SK-N-SH (cell line): ENCODE results near the gene PLIN3. TPM values are rescaled to one million over a fixed set of nuclear protein-coding genes. Genes with fewer than 3 reads are reported as not detected.

Source experiments
- CTCF ChIA-PET: fragments of 300-600, 350-600 bp; formaldehyde crosslinking; extraction: SDS; loops from one replicate; lab custom pipeline; 2021; lab: Yijun Ruan, JAX
- POLR2A ChIA-PET: fragments of 350-600 bp; sonication (Branson Sonifier 250); formaldehyde crosslinking; extraction: SDS; loops from one replicate; lab custom pipeline; 2020; ENCODE audit warnings: antibody characterized with exemption, inconsistent platforms; lab: Yijun Ruan, JAX
- DNase-seq: peaks from one replicate; pipeline ENCODE4 v3.0.0; 2012
- H2AFZ ChIP-seq: fragments of 200-600 bp; sonication (generic); 2 replicates; pipeline ENCODE4 v1.8.1; 2016; ENCODE audit warnings: antibody characterized with exemption, mild to moderate bottlenecking, low read depth
- H3F3A ChIP-seq: fragments of 200-600 bp; sonication (generic); replicated peaks from 2 replicates; pipeline ENCODE3; 2016; ENCODE audit warnings: antibody characterized with exemption, mild to moderate bottlenecking; ENCODE audit not compliant: insufficient read depth
- H3K27ac ChIP-seq, 2 experiments: fragments of 200-500 bp in 1 of 2; fragments of 200-600 bp in 1 of 2; sonication (Bioruptor generic) in 1 of 2; sonication (generic), shearing (Covaris generic) in 1 of 2; 2 replicates each; pipeline versions ENCODE4 v1.5.1 to v1.6.1; 2014 to 2016; ENCODE audit warnings: low read depth in 2 of 2, inconsistent platforms in 1 of 2, low read length in 1 of 2, mild to moderate bottlenecking in 1 of 2, mixed read lengths in 1 of 2
- H3K27me3 ChIP-seq: fragments of 200-600 bp; sonication (generic), shearing (Covaris generic); 2 replicates; pipeline ENCODE4 v1.6.1; 2016; ENCODE audit warnings: mixed run types; ENCODE audit not compliant: insufficient read depth
- H3K36me3 ChIP-seq, 2 experiments: fragments of 200-500 bp in 1 of 2; fragments of 200-600 bp in 1 of 2; sonication (Bioruptor generic) in 1 of 2; sonication (generic) in 1 of 2; replicated peaks in 1 of 2; 2 replicates each; pipeline versions ENCODE3 to v1.5.1; 2014 to 2016; ENCODE audit warnings: low read length in 1 of 2, mild to moderate bottlenecking in 1 of 2; ENCODE audit not compliant: insufficient read depth in 2 of 2, control insufficient read depth in 1 of 2
- H3K4me1 ChIP-seq, 2 experiments: fragments of 200-500 bp in 1 of 2; fragments of 200-600 bp in 1 of 2; sonication (Bioruptor generic) in 1 of 2; sonication (generic), shearing (Covaris generic) in 1 of 2; 2 replicates each; pipeline versions ENCODE4 v1.5.1 to v1.6.1; 2014 to 2016; ENCODE audit warnings: low read depth in 1 of 2, low read length in 1 of 2, mixed run types in 1 of 2; ENCODE audit not compliant: insufficient read depth in 2 of 2, control insufficient read depth in 1 of 2
- H3K4me2 ChIP-seq: fragments of 200-600 bp; sonication (generic), shearing (Covaris generic); 2 replicates; pipeline ENCODE4 v1.6.1; 2017; ENCODE audit warnings: mixed run types
- H3K4me3 ChIP-seq, 2 experiments: fragments of 200-500 bp in 1 of 2; fragments of 200-600 bp in 1 of 2; sonication (Bioruptor generic) in 1 of 2; sonication (generic), shearing (Covaris generic) in 1 of 2; 2 replicates each; pipeline versions ENCODE4 v1.5.1 to v1.8.1; 2014 to 2016; ENCODE audit warnings: low read depth in 2 of 2, inconsistent platforms in 1 of 2, low read length in 1 of 2, mild to moderate bottlenecking in 1 of 2, mixed read lengths in 1 of 2, moderate library complexity in 1 of 2
- H3K79me2 ChIP-seq: fragments of 200-600 bp; sonication (generic); 2 replicates; pipeline ENCODE4 v1.8.1; 2017; ENCODE audit warnings: mild to moderate bottlenecking; ENCODE audit not compliant: insufficient read depth
- H3K9ac ChIP-seq: fragments of 200-600 bp; sonication (generic); 2 replicates; pipeline ENCODE4 v1.6.1; 2017; ENCODE audit warnings: mixed run types
- H3K9me2 ChIP-seq: fragments of 200-600 bp; sonication (generic); 2 replicates; pipeline ENCODE4 v1.6.1; 2017; ENCODE audit warnings: mixed run types
- H3K9me3 ChIP-seq: fragments of 200-600 bp; sonication (generic); 2 replicates; pipeline ENCODE4 v1.6.1; 2017; ENCODE audit warnings: mixed run types, mild to moderate bottlenecking, moderate library complexity
- H4K20me1 ChIP-seq: fragments of 200-600 bp; sonication (generic); 2 replicates; pipeline ENCODE4 v1.6.1; 2017; ENCODE audit warnings: mild to moderate bottlenecking, mixed run types; ENCODE audit not compliant: insufficient read depth
- CTCF ChIP-seq: fragments of 200-600 bp; sonication (generic); IDR thresholded peaks from 2 replicates; pipeline ENCODE4 v1.6.1; 2017; ENCODE audit warnings: antibody characterized with exemption, mild to moderate bottlenecking, moderate library complexity
- EZH2phosphoT487 ChIP-seq: fragments of 200-600 bp; sonication (generic); IDR thresholded peaks from 2 replicates; pipeline ENCODE4 v1.6.1; 2017; ENCODE audit warnings: low read depth, mixed run types, mild to moderate bottlenecking, antibody characterized with exemption, moderate library complexity, borderline replicate concordance
- FOSL2 ChIP-seq: IDR thresholded peaks from 2 replicates; pipeline ENCODE4 v1.4.0; 2012; ENCODE audit warnings: low read depth, mild to moderate bottlenecking, moderate library complexity, borderline replicate concordance
- FOXM1 ChIP-seq: IDR thresholded peaks from 2 replicates; pipeline ENCODE4 v1.4.0; 2012; ENCODE audit warnings: low read depth, mild to moderate bottlenecking
- GATA2 ChIP-seq: sonication (generic); formaldehyde crosslinking; IDR thresholded peaks from 2 replicates; pipeline ENCODE4 v1.5.0; 2020; ENCODE audit warnings: mild to moderate bottlenecking, missing genetic modification reagents
- IRF3 ChIP-seq: fragments of 150-350 bp; IDR thresholded peaks from 2 replicates; pipeline ENCODE4 v1.6.1; 2016; ENCODE audit warnings: mild to moderate bottlenecking, low read depth, low read length
- JUND ChIP-seq: IDR thresholded peaks from 2 replicates; pipeline ENCODE4 v1.4.0; 2012
- MXI1 ChIP-seq: IDR thresholded peaks from 2 replicates; pipeline ENCODE4 v1.6.1; 2012; ENCODE audit warnings: mild to moderate bottlenecking, low read depth, low read length, improper control_type of control experiment
- NFIC ChIP-seq: IDR thresholded peaks from 2 replicates; pipeline ENCODE4 v1.4.0; 2012; ENCODE audit warnings: borderline replicate concordance
- NRF1 ChIP-seq: IDR thresholded peaks from 2 replicates; pipeline ENCODE4 v1.6.1; 2012; ENCODE audit warnings: low read depth, mild to moderate bottlenecking, low read length
- POLR2AphosphoS5 ChIP-seq: IDR thresholded peaks from 2 replicates; pipeline ENCODE4 v1.6.1; 2012; ENCODE audit warnings: low read depth, low read length
- RFX5 ChIP-seq: IDR thresholded peaks from 2 replicates; pipeline ENCODE4 v1.6.1; 2012; ENCODE audit warnings: mild to moderate bottlenecking, improper control_type of control experiment, low read length
- SIN3A ChIP-seq: IDR thresholded peaks from 2 replicates; pipeline ENCODE4 v1.6.1; 2012; ENCODE audit warnings: low read depth, mild to moderate bottlenecking, low read length, moderate library complexity, borderline replicate concordance
- SMC3 ChIP-seq: IDR thresholded peaks from 2 replicates; pipeline ENCODE4 v1.6.1; 2012; ENCODE audit warnings: low read depth, low read length, improper control_type of control experiment
- TAF1 ChIP-seq: IDR thresholded peaks from 2 replicates; pipeline ENCODE4 v1.6.1; 2012; ENCODE audit warnings: low read depth, mild to moderate bottlenecking, low read length, moderate library complexity, borderline replicate concordance
- USF1 ChIP-seq: IDR thresholded peaks from 2 replicates; pipeline ENCODE4 v1.4.0; 2012; ENCODE audit warnings: low read depth, borderline replicate concordance
- YY1 ChIP-seq: IDR thresholded peaks from 2 replicates; pipeline ENCODE4 v1.4.0; 2012; ENCODE audit warnings: low read depth, mild to moderate bottlenecking
- ZBTB33 ChIP-seq: IDR thresholded peaks from 2 replicates; pipeline ENCODE4 v1.4.0; 2012; ENCODE audit warnings: low read depth, borderline replicate concordance
- WGBS: methylation state at CpG from one replicate; pipeline ENCODE4 v1.1.6; 2017; ENCODE audit warnings: low lambda C conversion rate; 5-methylcytosine and 5-hydroxymethylcytosine counted together
- polyA plus RNA-seq, 3 experiments: library from polyadenylated mRNA; depleted of rRNA; stranded (reverse); fragments of >200 nt; gene quantifications; 2 replicates each; pipeline ENCODE4 v1.2.3, GENCODE V29; 2012

PLIN3 gene
- polyA plus RNA-seq, 1 of the 3 experiments (the other 2 are of a cell fraction) = 129 TPM

GRCh38 chr19:4877753-4878490 lies 10.5 kb upstream of the PLIN3 start:
- ChIA-PET POLR2A (no interaction called here), CTCF (interaction anchor here (1.8 to 2.7 kb wide), 3 partner anchors 34 to 153 kb away, joined by 4 to 12 read pairs (median 6); no protein-coding TSS in a partner anchor)
- Histone ChIP-seq H3K27ac (no peak overlapping the region), H3K4me3 (no peak overlapping the region), H3K9me2 (no peaks in the 10 kb centered on the region), H3K79me2 (no peaks in the 10 kb centered on the region), H3K4me2 (no peak overlapping the region), H2AFZ (no peak overlapping the region), H3K4me1 (no peaks in the 10 kb centered on the region; a peak in 1 of 4 replicates), H3K27me3 (no peaks in the 10 kb centered on the region), H3K9me3 (no peaks in the 10 kb centered on the region), H3F3A (no peaks in the 10 kb centered on the region)
- WGBS = 74% methylated on average over 16 of the region's 30 CpGs
- TF ChIP-seq RFX5 (no peak), SIN3A (no peak), EZH2phosphoT487 (no peak), TAF1 (no peak), YY1 (no peak), USF1 (no peak), IRF3 (no peak), FOXM1 (no peak), NFIC (no peak), CTCF (no peak), ZBTB33 (no peak), SMC3 (no peak), GATA2 (CRISPR knock-in tag) (no peak), FOSL2 (no peak), POLR2AphosphoS5 (no peak), JUND (no peak), NRF1 (no peak), MXI1 (no peak)
- TF ChIP-seq, all 33 proteins: peak for 0
- Histone ChIP-seq H3K36me3 (no peaks in the 10 kb centered on the region), H3K9ac (no peak overlapping the region), H4K20me1 (no peaks in the 10 kb centered on the region)
- peak; percentile 57 for DNase-seq
